Aorta (tissue), 5 donors: ENCODE results near the gene ATP4B. TPM values are rescaled to one million over a fixed set of nuclear protein-coding genes. Genes with fewer than 3 reads are reported as not detected.
"Not testable (repeated sequence)": the region's sequence is repeated elsewhere in the genome, so short reads cannot be mapped to it uniquely, and the experiment has no call there.

Experiments used
- ATAC-seq: fragments of 200-7000 bp; cut with Tn5 transposase; one replicate; pipeline ENCODE4 v1.9.1; 2022; ENCODE audit warnings: moderate library complexity; ENCODE audit not compliant: low FRiP score
- DNase-seq, 2 donors: peaks; one replicate each; pipeline ENCODE4 v3.0.0-alpha.2; 2020
- H3K27ac ChIP-seq, 2 donors: one replicate each; pipeline ENCODE4 v1.5.1; 2013; ENCODE audit warnings: low read length in 2 of 2, mild to moderate bottlenecking in 2 of 2, moderate library complexity in 2 of 2, control low read depth in 1 of 2, inconsistent platforms in 1 of 2, low read depth in 1 of 2
- H3K27me3 ChIP-seq, 2 donors: one replicate each; pipeline ENCODE4 v1.6.1; 2013; ENCODE audit warnings: control low read depth in 1 of 2, low read length in 1 of 2, mild to moderate bottlenecking in 1 of 2, moderate library complexity in 1 of 2; ENCODE audit not compliant: insufficient read depth in 2 of 2, control insufficient read depth in 1 of 2
- H3K36me3 ChIP-seq, 2 donors: one replicate each; pipeline ENCODE4 v1.6.1; 2013; ENCODE audit warnings: control low read depth in 1 of 2, low read length in 1 of 2, mild to moderate bottlenecking in 1 of 2; ENCODE audit not compliant: insufficient read depth in 2 of 2, control insufficient read depth in 1 of 2
- H3K4me1 ChIP-seq, 2 donors: one replicate each; pipeline ENCODE4 v1.6.1; 2013; ENCODE audit warnings: low read length in 2 of 2, control low read depth in 1 of 2, mild to moderate bottlenecking in 1 of 2, moderate library complexity in 1 of 2; ENCODE audit not compliant: insufficient read depth in 2 of 2, control insufficient read depth in 1 of 2
- H3K4me3 ChIP-seq, 2 donors: one replicate each; pipeline ENCODE4 v1.5.1; 2013; ENCODE audit warnings: low read length in 2 of 2, control low read depth in 1 of 2, mild to moderate bottlenecking in 1 of 2
- H3K9me3 ChIP-seq: one replicate; pipeline ENCODE4 v1.6.1; 2013; ENCODE audit warnings: mild to moderate bottlenecking, low read length; ENCODE audit not compliant: control insufficient read depth
- WGBS, 2 donors: extraction: QIAGEN DNeasy Blood & Tissue Kit; methylation state at CpG; one replicate each; pipeline ENCODE4 v1.1.7; 2013; 5-methylcytosine and 5-hydroxymethylcytosine counted together
- intact Hi-C, 2 donors: fragments of 100-400 bp; cut with DNase I; formaldehyde crosslinking; loops; one replicate each; pipeline versions ENCODE4 v1.14.2 to v1.15.0; 2022
- polyA plus RNA-seq, 2 donors: library from polyadenylated mRNA; stranded (reverse); fragments of 200-250 nt; gene quantifications; one replicate each; pipeline ENCODE4 v1.2.3, GENCODE V29; 2013
- total RNA-seq, 2 donors: library from RNA; stranded (reverse); fragmentation: NEBNext Ultra II Directional; extraction: Animal tissue kit (Norgen Biotek cat#: 25700); gene quantifications; one replicate each; pipeline ENCODE4 v1.2.1, GENCODE V29; 2021
- donor health status: healthy with polysubstance abuse.
- donor health status: Bipolar disorder and iron deficiency.
- donor health status: DM: no; HTN: no; CAD: no.
- donor health status: DM: no; HTN: no; CAD: no.
- donor health status: DM: yes; HTN: yes; CAD: no.

The ATP4B gene
- total and polyA plus RNA-seq, 4 donors, result not detected

GRCh38 chr13:113631341-113632095, 26.5 kb downstream of the ATP4B start:
- DNase-seq (peak; percentile 32 to 62), ATAC-seq (no peak)
- H3K36me3 ChIP-seq, result no peaks in the 10 kb centered on the region

GRCh38 chr13:113630804-113631203, 27.2 kb downstream of the ATP4B start:
- no peak for ATAC-seq
- peak; percentile 28 to 61 for DNase-seq
- Histone ChIP-seq H3K27me3 (no peaks in the 10 kb centered on the region), H3K36me3 (no peaks in the 10 kb centered on the region), H3K27ac (no peak overlapping the region), H3K9me3 (no peaks in the 10 kb centered on the region), H3K4me3 (no peak overlapping the region), H3K4me1 (no peaks in the 10 kb centered on the region)
- intact Hi-C loops, result no loop called here
- 91 to 95% methylated on average over 6 of the region's 6 CpGs for WGBS, 2 donors

More at GRCh38 chr13:113631341-113632095, 26.5 kb downstream of the ATP4B start:
- 96% methylated on average over 42 of the region's 42 CpGs for WGBS, 2 donors
- Histone ChIP-seq H3K27me3 (no peaks in the 10 kb centered on the region), H3K4me1 (no peaks in the 10 kb centered on the region), H3K9me3 (no peaks in the 10 kb centered on the region), H3K4me3 (no peak overlapping the region), H3K27ac (no peak overlapping the region)
- intact Hi-C loops, result no loop called here

GRCh38 chr13:113630296-113630695, 27.7 kb downstream of the ATP4B start:
- no peaks in the 10 kb centered on the region for H3K36me3 ChIP-seq
- no peak overlapping the region for H3K4me3 ChIP-seq
- H3K27ac ChIP-seq, result no peak overlapping the region
- H3K4me1 ChIP-seq, result no peaks in the 10 kb centered on the region
- no peaks in the 10 kb centered on the region for H3K9me3 ChIP-seq
- WGBS, 2 donors, result 94 to 96% methylated on average over 11 of the region's 11 CpGs
- H3K27me3 ChIP-seq, result no peaks in the 10 kb centered on the region
- ATAC-seq, result no peak
- peak; percentile 30 to 36 for DNase-seq
- intact Hi-C loops, result no loop called here

- no peaks in the 10 kb centered on the region for H3K36me3 ChIP-seq
- DNase-seq, result peak; percentile 35 to 43
Measured at GRCh38 chr13:113629866-113630265, 28.1 kb downstream of the ATP4B start.

GRCh38 chr13:113628291-113629270, 29.4 kb downstream of the ATP4B start:
- no peak for ATAC-seq
- 90 to 91% methylated on average over 30 of the region's 30 CpGs for WGBS, 2 donors
- no peaks in the 10 kb centered on the region for H3K27me3 ChIP-seq
- no peaks in the 10 kb centered on the region for H3K36me3 ChIP-seq
- intact Hi-C loops, result no loop called here
- H3K4me1 ChIP-seq, result no peaks in the 10 kb centered on the region
- no peak overlapping the region for H3K4me3 ChIP-seq
- no peak overlapping the region for H3K27ac ChIP-seq
- no peaks in the 10 kb centered on the region for H3K9me3 ChIP-seq
- peak; percentile 35 to 68 for DNase-seq

More at GRCh38 chr13:113629866-113630265, 28.1 kb downstream of the ATP4B start:
- Histone ChIP-seq H3K9me3 (no peaks in the 10 kb centered on the region), H3K27me3 (no peaks in the 10 kb centered on the region), H3K27ac (no peak overlapping the region), H3K4me1 (no peaks in the 10 kb centered on the region), H3K4me3 (no peak overlapping the region)
- intact Hi-C loops, result no loop called here
- WGBS, 2 donors, result 92 to 95% methylated on average over 17 of the region's 17 CpGs
- no peak for ATAC-seq

GRCh38 chr13:113627136-113627535, 30.9 kb downstream of the ATP4B start:
- H3K4me1 ChIP-seq, result no peaks in the 10 kb centered on the region
- H3K4me3 ChIP-seq, result no peak overlapping the region
- WGBS, 2 donors, result 86 to 90% methylated on average over 16 of the region's 16 CpGs
- DNase-seq (peak; percentile 20 to 61), ATAC-seq (no peak)
- intact Hi-C loops, result no loop called here
- no peaks in the 10 kb centered on the region for H3K9me3 ChIP-seq
- H3K27me3 ChIP-seq, result no peaks in the 10 kb centered on the region
- H3K27ac ChIP-seq, result no peak overlapping the region
- H3K36me3 ChIP-seq, result no peaks in the 10 kb centered on the region

- peak; percentile 35 to 53 for DNase-seq
Measured at GRCh38 chr13:113625965-113626721, 31.9 kb downstream of the ATP4B start.

GRCh38 chr13:113624640-113625304, 33.2 kb downstream of the ATP4B start:
- WGBS, 2 donors, result 89 to 92% methylated on average over 14 of the region's 14 CpGs
- H3K27ac ChIP-seq, H3K4me3 ChIP-seq, intact Hi-C loops, H3K9me3 ChIP-seq, H3K36me3 ChIP-seq, H3K4me1 ChIP-seq, H3K27me3 ChIP-seq, ATAC-seq: not testable (repeated sequence)
- peak in 1 of 2 donors; percentile 12 for DNase-seq

More at GRCh38 chr13:113625965-113626721, 31.9 kb downstream of the ATP4B start:
- ATAC-seq, result no peak
- Histone ChIP-seq H3K27ac (no peak overlapping the region), H3K9me3 (no peaks in the 10 kb centered on the region), H3K27me3 (no peaks in the 10 kb centered on the region), H3K36me3 (no peaks in the 10 kb centered on the region), H3K4me3 (no peak overlapping the region), H3K4me1 (no peaks in the 10 kb centered on the region)
- 54 to 58% methylated on average over 24 of the region's 24 CpGs for WGBS, 2 donors
- intact Hi-C loops, result no loop called here
